ENCODE results near the gene DHX40.
"Not testable (repeated sequence)": the region's sequence is repeated elsewhere in the genome, so short reads cannot be mapped to it uniquely, and the experiment has no call there.

The DHX40 gene

GRCh38 chr17:59651346-59651745 lies 85.9 kb downstream of the DHX40 start:
- peaks cover 61% of the 10 kb centered on the region for H3K36me3 ChIP-seq (ENCODE audit: low read length)

GRCh38 chr17:59652119-59652518 lies 86.7 kb downstream of the DHX40 start:
- H3K27ac ChIP-seq (ENCODE audit: low read depth, low read length) = no peak overlapping the region
- H3F3A ChIP-seq (ENCODE audit: insufficient read depth) = no peaks in the 10 kb centered on the region
- H4K20me1 ChIP-seq (ENCODE audit: low read depth, low read length) = 0 out of 2 replicates have a peak, but pooled peaks cover 4% of the 10 kb centered on the region
- no peak overlapping the region for H3K9ac ChIP-seq (ENCODE audit: low read length)
- H3K27me3 ChIP-seq (ENCODE audit: low read length) = no peaks in the 10 kb centered on the region
- H3K4me3 ChIP-seq (ENCODE audit: insufficient read depth, low read length, poor library complexity, severe bottlenecking) = no peak overlapping the region
- H3K79me2 ChIP-seq (ENCODE audit: insufficient read depth, low read length) = peaks cover 11% of the 10 kb centered on the region
- H2AFZ ChIP-seq (ENCODE audit: low read depth, low read length, severe bottlenecking) = no peak overlapping the region
- peaks cover 66% of the 10 kb centered on the region for H3K36me3 ChIP-seq (ENCODE audit: low read length)
- H3K9me2 ChIP-seq (replicated peaks; ENCODE audit: insufficient read depth, low read length) = no peaks in the 10 kb centered on the region
- TF ChIP-seq CTCF (IDR thresholded peaks at IDR 0.05; ENCODE audit: insufficient read depth, low read length, poor library complexity, severe bottlenecking) (no peak), EZH2phosphoT487 (conservative IDR thresholded peaks at IDR 0.05; ENCODE audit: low read length) (no peak)
- no peak overlapping the region for H3K4me2 ChIP-seq (ENCODE audit: low read depth, low read length, poor library complexity, severe bottlenecking)
- H3K9me3 ChIP-seq (ENCODE audit: insufficient read depth, low read length) = no peaks in the 10 kb centered on the region

More at GRCh38 chr17:59651346-59651745, 85.9 kb downstream of the DHX40 start:
- no peak overlapping the region for H3K4me3 ChIP-seq (ENCODE audit: insufficient read depth, low read length, poor library complexity, severe bottlenecking)
- no peak overlapping the region for H3K9ac ChIP-seq (ENCODE audit: low read length)
- H3K27me3 ChIP-seq (ENCODE audit: low read length) = no peaks in the 10 kb centered on the region
- TF ChIP-seq EZH2phosphoT487 (conservative IDR thresholded peaks at IDR 0.05; ENCODE audit: low read length) (no peak), CTCF (IDR thresholded peaks at IDR 0.05; ENCODE audit: insufficient read depth, low read length, poor library complexity, severe bottlenecking) (no peak)
- H3K4me2 ChIP-seq (ENCODE audit: low read depth, low read length, poor library complexity, severe bottlenecking) = no peak overlapping the region
- H3K9me3 ChIP-seq (ENCODE audit: insufficient read depth, low read length) = no peaks in the 10 kb centered on the region
- H2AFZ ChIP-seq (ENCODE audit: low read depth, low read length, severe bottlenecking) = no peak overlapping the region
- 0 out of 2 replicates have a peak, but pooled peaks cover 4% of the 10 kb centered on the region for H4K20me1 ChIP-seq (ENCODE audit: low read depth, low read length)
- H3K27ac ChIP-seq (ENCODE audit: low read depth, low read length) = no peak overlapping the region
- H3K79me2 ChIP-seq (ENCODE audit: insufficient read depth, low read length) = peaks cover 15% of the 10 kb centered on the region
- H3K9me2 ChIP-seq (replicated peaks; ENCODE audit: insufficient read depth, low read length) = no peaks in the 10 kb centered on the region
- H3F3A ChIP-seq (ENCODE audit: insufficient read depth) = no peaks in the 10 kb centered on the region

GRCh38 chr17:59656624-59657023 lies 91.2 kb downstream of the DHX40 start:
- H3K4me2 ChIP-seq (ENCODE audit: low read depth, low read length, poor library complexity, severe bottlenecking); H3K9me2 ChIP-seq (replicated peaks; ENCODE audit: insufficient read depth, low read length); H4K20me1 ChIP-seq (ENCODE audit: low read depth, low read length); H3F3A ChIP-seq (ENCODE audit: insufficient read depth); H3K27ac ChIP-seq (ENCODE audit: low read depth, low read length); H2AFZ ChIP-seq (ENCODE audit: low read depth, low read length, severe bottlenecking); H3K9ac ChIP-seq (ENCODE audit: low read length); H3K27me3 ChIP-seq (ENCODE audit: low read length); H3K9me3 ChIP-seq (ENCODE audit: insufficient read depth, low read length); H3K4me3 ChIP-seq (ENCODE audit: insufficient read depth, low read length, poor library complexity, severe bottlenecking); H3K79me2 ChIP-seq (ENCODE audit: insufficient read depth, low read length): not testable (repeated sequence)
- peaks cover 55% of the 10 kb centered on the region for H3K36me3 ChIP-seq (ENCODE audit: low read length)

Data from SU-DHL-6 (cell line).